HepG2 (cell line): ENCODE measurements around the gene USP24. TPM values are rescaled to one million over a fixed set of nuclear protein-coding genes. Genes with fewer than 3 reads are reported as not detected.
A peak's percentile ranks its signal among the peaks of the same experiment; 100 is the strongest.

Source experiments
- CEBPB ChIP-seq: IDR thresholded peaks from 2 replicates; pipeline ENCODE4 v1.6.1; 2011; ENCODE audit warnings: low read depth, low read length, improper control_type of control experiment, borderline replicate concordance
- FOXA1 ChIP-seq, 2 experiments: fragments of 450-650 bp in 1 of 2; sonication (generic) in 1 of 2; formaldehyde crosslinking in 1 of 2; IDR thresholded peaks; 2 replicates each; pipeline versions ENCODE4 v1.4.0 to v1.6.1; 2016 to 2020; ENCODE audit warnings: missing genetic modification reagents in 1 of 2
- FOXJ3 ChIP-seq: sonication (generic); formaldehyde crosslinking; IDR thresholded peaks from 2 replicates; pipeline ENCODE4 v1.4.0; 2020; ENCODE audit warnings: missing genetic modification reagents, mild to moderate bottlenecking, borderline replicate concordance
- GATAD2A ChIP-seq: IDR thresholded peaks from 2 replicates; pipeline ENCODE4 v1.6.1; 2016
- HOXA3 ChIP-seq: sonication (generic); formaldehyde crosslinking; IDR thresholded peaks from 2 replicates; pipeline ENCODE4 v1.5.0; 2020; ENCODE audit warnings: missing genetic modification reagents
- NR2C2 ChIP-seq: sonication (generic); formaldehyde crosslinking; IDR thresholded peaks from 2 replicates; pipeline ENCODE4 v1.4.0; 2020; ENCODE audit warnings: missing genetic modification reagents, mild to moderate bottlenecking, moderate library complexity, borderline replicate concordance
- PRDM15 ChIP-seq: sonication (generic); formaldehyde crosslinking; IDR thresholded peaks from 2 replicates; pipeline ENCODE4 v1.4.0; 2020; ENCODE audit warnings: missing genetic modification reagents
- TBL1XR1 ChIP-seq: fragments of 150-350 bp; IDR thresholded peaks from 2 replicates; pipeline ENCODE4 v1.6.1; 2014; ENCODE audit warnings: borderline replicate concordance, low read length; ENCODE audit not compliant: partially characterized antibody
- ZBTB26 ChIP-seq: IDR thresholded peaks from 2 replicates; pipeline ENCODE4 v1.6.1; 2016; ENCODE audit warnings: missing compliant biosample characterization, missing genetic modification reagents, borderline replicate concordance
- ZNF143 ChIP-seq: sonication (generic); formaldehyde crosslinking; IDR thresholded peaks from 2 replicates; pipeline ENCODE4 v1.4.0; 2020; ENCODE audit warnings: missing genetic modification reagents
- ZNF274 ChIP-seq: sonication (generic); formaldehyde crosslinking; IDR thresholded peaks from 2 replicates; pipeline ENCODE4 v1.5.1; 2020; ENCODE audit warnings: mild to moderate bottlenecking, missing genetic modification reagents
- ZNF329 ChIP-seq: sonication (generic); formaldehyde crosslinking; IDR thresholded peaks from 2 replicates; pipeline ENCODE4 v1.9.0; 2021; ENCODE audit warnings: low read depth, mild to moderate bottlenecking, missing genetic modification reagents
- ZNF83 ChIP-seq: sonication (generic); formaldehyde crosslinking; IDR thresholded peaks from 2 replicates; pipeline ENCODE4 v1.4.0; 2020; ENCODE audit warnings: missing genetic modification reagents, mild to moderate bottlenecking, borderline replicate concordance
- ZSCAN31 ChIP-seq: sonication (generic); formaldehyde crosslinking; IDR thresholded peaks from 2 replicates; pipeline ENCODE4 v1.5.0; 2020; ENCODE audit warnings: low read depth, mild to moderate bottlenecking, missing genetic modification reagents
- polyA plus RNA-seq, 8 experiments: library from polyadenylated mRNA; depleted of rRNA in 3 of 8; stranded (reverse) in 7 of 8; unstranded in 1 of 8; fragments of >200 nt; fragmentation: Illumina TruSeq in 4 of 8; extraction: Trizol in 4 of 8; gene quantifications; 2 replicates each; pipeline versions ENCODE4 v1.2.1 to v1.2.3, GENCODE V29; 2011 to 2016; ENCODE audit warnings: low read depth in 4 of 8, missing spikeins in 1 of 8, mixed read lengths in 1 of 8; ENCODE audit not compliant: insufficient read depth in 1 of 8
- total RNA-seq, 5 experiments: library from RNA; depleted of rRNA; stranded (reverse); fragments of >200 nt; fragmentation: Illumina TruSeq; extraction: Trizol; gene quantifications; 2 replicates each; pipeline ENCODE4 v1.2.3, GENCODE V29; 2016; ENCODE audit warnings: low read depth in 1 of 5
- TF ChIP-seq, protein P1 (sequence below): IDR thresholded peaks from 2 replicates; pipeline ENCODE4 v1.6.1; 2016; ENCODE audit warnings: mild to moderate bottlenecking, missing biosample characterization, missing genetic modification reagents
- TF ChIP-seq, protein P2 (sequence below): sonication (generic); formaldehyde crosslinking; IDR thresholded peaks from 2 replicates; pipeline ENCODE4 v1.5.1; 2020; ENCODE audit warnings: mild to moderate bottlenecking, missing genetic modification reagents, moderate library complexity

Gene USP24
- total and polyA plus RNA-seq, 2 of the 13 experiments (the other 11 are each of a cell fraction or from before 2014, with no cell fraction given), result 18.8 to 47.6 TPM

DNA sequence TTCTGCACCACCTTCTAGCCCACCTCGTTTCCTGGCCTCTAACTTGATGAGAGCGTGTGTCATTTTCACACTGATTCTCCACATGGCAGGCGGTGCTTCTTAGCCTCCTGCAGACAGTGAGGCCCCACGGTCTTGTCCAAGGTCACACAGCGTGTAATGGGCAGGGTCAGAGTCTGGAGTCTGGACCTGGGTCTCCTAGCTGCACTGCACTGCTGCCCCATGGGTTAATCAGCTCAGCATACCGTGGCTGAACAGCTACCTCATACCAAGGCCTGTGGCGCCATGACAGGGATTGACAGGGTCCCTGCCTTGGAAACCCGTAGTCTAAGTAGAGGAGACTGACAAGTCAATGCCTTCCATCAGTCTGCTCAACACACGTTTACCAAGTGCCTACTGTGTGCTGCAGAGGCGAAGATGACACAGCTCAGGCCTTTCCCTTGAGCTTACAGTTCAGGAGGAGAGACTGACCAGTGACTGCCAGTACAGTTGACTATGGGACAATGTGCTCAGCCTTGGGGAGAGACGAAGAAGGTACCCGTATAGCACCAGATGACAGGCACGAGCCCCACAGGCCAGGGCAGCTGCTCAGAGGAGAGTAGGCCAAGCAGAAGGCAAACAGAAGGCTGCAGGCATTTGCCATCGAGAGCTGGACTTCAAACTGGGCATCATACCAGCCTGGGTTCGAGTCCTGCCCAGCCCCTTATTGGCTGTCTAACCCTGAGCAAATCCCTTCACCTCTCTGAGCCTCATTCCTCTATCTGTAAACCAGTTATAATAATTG lies 170.4 kb downstream of the USP24 start (continued):
- TF ChIP-seq ZBTB26 (CRISPR knock-in tag) (no peak), ZNF83 (no peak), ZNF143 (CRISPR knock-in tag) (no peak), FOXJ3 (CRISPR knock-in tag) (no peak), GATAD2A (CRISPR knock-in tag) (peak; percentile 16; the same call in 1 of the 2 replicates), ZNF274 (CRISPR knock-in tag) (no peak), CEBPB (no peak), PRDM15 (CRISPR knock-in tag) (no peak), ZSCAN31 (CRISPR knock-in tag) (0 out of 2 replicates have a peak, but pooled peaks have one; percentile 51), ZNF329 (CRISPR knock-in tag) (no peak), FOXA1 (IDR thresholded peaks at IDR 0.05) (no peak), FOXA1 (CRISPR knock-in tag; IDR thresholded peaks at IDR 0.05) (no peak), NR2C2 (CRISPR knock-in tag) (peak; percentile 49; the same call in 1 of the 2 replicates), TBL1XR1 (peak; percentile 29), HOXA3 (CRISPR knock-in tag) (peak; percentile 56; the same call in 1 of the 2 replicates)
- TF ChIP-seq, protein P1, sequence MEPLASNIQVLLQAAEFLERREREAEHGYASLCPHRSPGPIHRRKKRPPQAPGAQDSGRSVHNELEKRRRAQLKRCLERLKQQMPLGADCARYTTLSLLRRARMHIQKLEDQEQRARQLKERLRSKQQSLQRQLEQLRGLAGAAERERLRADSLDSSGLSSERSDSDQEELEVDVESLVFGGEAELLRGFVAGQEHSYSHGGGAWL (CRISPR knock-in tag), result no peak
- TF ChIP-seq, protein P2, sequence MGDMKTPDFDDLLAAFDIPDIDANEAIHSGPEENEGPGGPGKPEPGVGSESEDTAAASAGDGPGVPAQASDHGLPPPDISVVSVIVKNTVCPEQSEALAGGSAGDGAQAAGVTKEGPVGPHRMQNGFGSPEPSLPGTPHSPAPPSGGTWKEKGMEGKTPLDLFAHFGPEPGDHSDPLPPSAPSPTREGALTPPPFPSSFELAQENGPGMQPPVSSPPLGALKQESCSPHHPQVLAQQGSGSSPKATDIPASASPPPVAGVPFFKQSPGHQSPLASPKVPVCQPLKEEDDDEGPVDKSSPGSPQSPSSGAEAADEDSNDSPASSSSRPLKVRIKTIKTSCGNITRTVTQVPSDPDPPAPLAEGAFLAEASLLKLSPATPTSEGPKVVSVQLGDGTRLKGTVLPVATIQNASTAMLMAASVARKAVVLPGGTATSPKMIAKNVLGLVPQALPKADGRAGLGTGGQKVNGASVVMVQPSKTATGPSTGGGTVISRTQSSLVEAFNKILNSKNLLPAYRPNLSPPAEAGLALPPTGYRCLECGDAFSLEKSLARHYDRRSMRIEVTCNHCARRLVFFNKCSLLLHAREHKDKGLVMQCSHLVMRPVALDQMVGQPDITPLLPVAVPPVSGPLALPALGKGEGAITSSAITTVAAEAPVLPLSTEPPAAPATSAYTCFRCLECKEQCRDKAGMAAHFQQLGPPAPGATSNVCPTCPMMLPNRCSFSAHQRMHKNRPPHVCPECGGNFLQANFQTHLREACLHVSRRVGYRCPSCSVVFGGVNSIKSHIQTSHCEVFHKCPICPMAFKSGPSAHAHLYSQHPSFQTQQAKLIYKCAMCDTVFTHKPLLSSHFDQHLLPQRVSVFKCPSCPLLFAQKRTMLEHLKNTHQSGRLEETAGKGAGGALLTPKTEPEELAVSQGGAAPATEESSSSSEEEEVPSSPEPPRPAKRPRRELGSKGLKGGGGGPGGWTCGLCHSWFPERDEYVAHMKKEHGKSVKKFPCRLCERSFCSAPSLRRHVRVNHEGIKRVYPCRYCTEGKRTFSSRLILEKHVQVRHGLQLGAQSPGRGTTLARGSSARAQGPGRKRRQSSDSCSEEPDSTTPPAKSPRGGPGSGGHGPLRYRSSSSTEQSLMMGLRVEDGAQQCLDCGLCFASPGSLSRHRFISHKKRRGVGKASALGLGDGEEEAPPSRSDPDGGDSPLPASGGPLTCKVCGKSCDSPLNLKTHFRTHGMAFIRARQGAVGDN (CRISPR knock-in tag), result peak; percentile 68
